WI38 (cell line): ENCODE measurements around the gene PAX2.

Experiments used
- H3K4me3 ChIP-seq: 2 replicates; pipeline ENCODE4 v1.5.1; 2011; ENCODE audit warnings: low read depth, mild to moderate bottlenecking, control low read depth, low read length
- CTCF ChIP-seq: IDR thresholded peaks from 2 replicates; pipeline ENCODE4 v1.5.1; 2012; ENCODE audit warnings: low read depth, mild to moderate bottlenecking, control low read depth, low read length

The PAX2 gene

DNA sequence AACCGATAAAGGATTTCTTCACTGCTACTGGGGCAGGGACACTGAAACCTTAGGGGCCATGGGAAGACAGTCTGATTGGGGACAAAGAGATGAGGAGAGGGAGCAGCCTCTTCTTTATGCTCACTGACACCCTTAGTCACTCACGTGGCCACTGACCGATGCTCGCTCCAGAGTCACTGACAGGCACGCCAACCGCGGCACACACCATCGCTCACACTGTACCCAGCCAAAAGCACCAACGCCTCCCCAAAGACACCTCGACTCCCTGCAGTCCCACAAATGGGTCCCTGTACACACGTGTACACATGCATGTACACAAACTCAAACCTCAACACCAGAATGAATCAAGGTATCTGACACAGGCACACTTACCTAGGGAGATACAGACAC, 132.1 kb downstream of the PAX2 start:
- no peak overlapping the region for H3K4me3 ChIP-seq
- TF ChIP-seq CTCF = no peak

DNA sequence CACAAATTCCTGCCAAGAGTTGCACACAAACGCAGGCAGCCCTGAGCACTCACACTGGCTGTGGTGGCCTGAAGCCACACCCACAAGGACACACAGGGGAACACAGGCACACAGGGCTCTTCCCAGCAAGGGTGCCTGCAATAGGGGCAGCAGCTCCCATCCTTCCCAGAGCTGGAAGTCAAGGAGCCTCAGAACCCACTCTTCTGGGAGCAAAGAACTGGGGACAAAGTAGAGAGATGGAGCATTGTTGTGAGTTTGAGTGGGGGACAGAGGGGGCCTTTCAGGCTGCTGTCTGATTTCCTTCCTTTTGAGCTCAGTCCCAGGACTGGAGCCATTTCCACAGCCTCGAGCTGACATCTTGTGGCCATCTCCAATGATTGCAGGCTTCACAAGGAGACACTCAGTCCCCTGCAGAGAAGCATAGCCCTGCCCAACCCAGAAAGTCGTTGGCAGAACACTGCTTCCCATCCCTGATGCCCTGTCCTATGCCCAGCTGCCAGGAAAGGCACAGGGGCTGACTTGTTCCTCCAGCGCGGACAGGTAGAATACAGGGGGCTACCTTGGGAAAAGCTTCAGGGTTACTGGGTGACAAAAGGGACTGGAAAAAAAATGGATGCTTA, 133.0 kb downstream of the PAX2 start:
- H3K4me3 ChIP-seq = no peak overlapping the region
- peak; percentile 81 for TF ChIP-seq CTCF
